Measurements from ENCODE around the gene SYT1.
"Not testable (repeated sequence)": the region's sequence is repeated elsewhere in the genome, so short reads cannot be mapped to it uniquely, and the experiment has no call there.

Gene SYT1

GRCh38 chr12:78977304-78977867 is 112.8 kb downstream of the SYT1 start:
- no peak for DNase-seq

DNA sequence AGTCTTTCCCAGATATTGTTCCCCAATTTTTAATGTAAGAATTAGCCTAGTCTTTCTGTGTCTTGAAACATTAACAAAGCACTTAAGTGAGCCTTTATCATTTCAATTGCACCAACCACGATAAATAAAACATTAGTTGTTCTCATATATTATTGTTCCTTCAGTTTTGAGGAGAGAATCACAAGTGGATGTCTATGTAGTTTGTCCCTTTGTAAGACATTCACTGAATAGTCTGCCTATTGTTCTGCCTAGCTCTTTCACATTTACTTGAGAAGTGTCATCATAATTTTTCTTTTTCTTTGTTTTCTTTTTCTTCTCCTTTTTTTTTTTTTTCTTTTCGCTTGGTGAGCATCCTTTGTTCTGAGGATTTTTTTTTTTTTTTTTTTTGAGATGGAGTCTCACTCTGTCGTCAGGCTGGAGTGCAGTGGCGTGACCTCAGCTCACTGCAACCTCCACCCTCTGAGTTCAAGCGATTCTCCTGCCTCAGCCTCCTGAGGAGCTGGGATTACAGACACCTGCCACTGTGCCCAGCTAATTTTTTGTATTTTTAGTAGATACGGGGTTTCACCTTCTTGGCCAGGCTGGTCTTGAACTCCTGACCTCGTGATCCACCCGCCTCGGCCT is 129.7 kb downstream of the SYT1 start:
- DNase-seq: no peak

- DNase-seq: no peak
These were observed 135.9 kb downstream of the SYT1 start for GRCh38 chr12:79000501-79000900.

DNA sequence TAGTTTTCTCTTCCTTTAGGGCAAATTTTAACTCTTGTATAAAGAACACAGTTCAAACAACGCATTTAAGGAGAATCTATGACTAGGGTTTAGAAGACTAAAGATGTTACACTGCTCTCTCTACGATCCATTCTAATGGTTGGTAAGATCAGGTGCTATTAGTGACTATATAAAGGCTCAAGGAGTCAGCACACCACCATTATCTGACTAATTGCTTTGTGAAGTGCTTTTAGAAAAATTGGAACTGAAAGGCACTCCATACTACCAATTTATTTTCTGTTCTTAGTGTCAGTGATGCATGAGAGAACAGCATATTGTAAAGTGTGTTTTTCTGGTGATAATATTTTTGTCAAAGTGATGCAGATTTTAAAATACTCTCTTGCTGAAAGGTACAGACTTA is 136.8 kb downstream of the SYT1 start:
- peak; percentile 75 for DNase-seq

DNA sequence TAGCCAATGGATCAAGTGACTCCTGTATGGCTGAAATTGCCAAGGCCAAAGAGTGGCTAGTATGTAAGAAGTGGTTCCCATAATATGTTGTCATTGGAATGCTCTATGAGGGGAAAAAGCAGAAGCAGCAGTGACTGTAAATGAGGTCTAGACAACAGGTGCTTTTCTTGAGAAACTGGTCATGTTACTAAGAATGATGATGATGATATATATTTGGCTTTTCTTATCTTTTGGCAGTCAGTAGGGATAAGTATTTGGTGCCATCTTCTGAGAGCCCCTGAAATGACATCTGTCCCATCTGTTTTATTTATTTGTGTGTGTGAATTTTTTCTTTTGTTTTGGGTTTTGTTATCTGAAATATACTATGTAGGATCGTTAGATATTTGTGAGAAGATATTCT is 141.7 kb downstream of the SYT1 start:
- DNase-seq: no peak

- no peak for DNase-seq
These were observed 144.0 kb downstream of the SYT1 start for GRCh38 chr12:79008591-79008990.

- DNase-seq: no peak
These were observed 148.1 kb downstream of the SYT1 start for GRCh38 chr12:79012636-79013035.

DNA sequence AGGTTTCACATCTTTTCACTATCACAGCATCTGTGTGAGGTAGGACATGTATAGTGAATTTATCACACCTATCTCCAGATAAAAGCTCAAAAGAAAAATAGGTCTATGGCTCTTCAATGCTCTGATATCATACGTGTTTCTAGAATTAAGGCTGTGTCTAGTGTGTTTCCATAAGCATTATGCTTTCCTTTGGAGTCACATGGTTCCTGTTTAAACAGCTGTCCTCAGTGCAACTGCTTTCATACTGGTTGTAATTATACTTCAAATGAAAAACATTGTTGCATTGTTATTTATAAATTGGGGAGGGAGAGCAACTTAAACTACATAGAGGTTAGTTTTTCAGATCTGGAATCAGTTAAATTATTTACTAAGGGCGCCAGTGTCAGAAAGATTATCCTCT is 151.6 kb downstream of the SYT1 start:
- peak; percentile 83 for DNase-seq

- DNase-seq: no peak
These were observed 155.1 kb downstream of the SYT1 start for GRCh38 chr12:79019672-79020071.

DNA sequence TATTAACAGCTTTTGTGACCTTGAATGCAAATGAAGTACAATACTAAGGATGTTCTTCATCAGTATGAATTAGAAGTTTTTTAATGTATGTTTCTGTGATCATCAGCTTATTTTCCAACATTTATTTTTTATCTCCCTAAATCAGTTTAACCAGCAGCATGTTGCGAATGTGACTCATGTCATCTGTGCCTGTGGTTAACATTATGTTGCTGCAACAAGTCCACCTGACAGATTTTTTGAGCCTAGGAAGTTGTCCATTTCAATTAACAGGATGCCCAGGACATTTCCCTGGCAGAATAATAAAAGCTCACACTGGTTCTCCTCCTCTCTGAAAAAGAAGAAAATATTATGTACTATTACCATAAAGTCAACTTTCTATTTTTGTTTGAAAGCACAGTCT is 155.5 kb downstream of the SYT1 start:
- DNase-seq: no peak

DNA sequence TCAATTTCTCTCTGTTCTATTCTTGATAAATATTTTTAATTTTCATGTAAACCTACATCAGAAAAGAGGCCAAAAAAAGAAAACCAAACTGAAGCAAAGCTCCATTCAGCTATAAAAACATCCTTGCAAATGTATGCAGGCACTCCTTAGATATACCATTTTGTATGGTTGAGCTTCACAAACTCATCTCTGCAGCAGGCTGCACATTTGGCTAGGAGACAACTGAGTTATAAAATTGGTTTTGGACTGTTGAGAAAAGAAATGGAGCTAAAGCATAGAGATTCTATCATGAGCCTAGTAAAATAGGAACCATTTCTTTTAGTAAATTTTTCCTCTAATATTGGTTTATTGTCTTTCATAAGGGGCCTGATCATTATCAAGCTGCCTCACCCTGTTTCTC is 156.4 kb downstream of the SYT1 start:
- no peak for DNase-seq

DNA sequence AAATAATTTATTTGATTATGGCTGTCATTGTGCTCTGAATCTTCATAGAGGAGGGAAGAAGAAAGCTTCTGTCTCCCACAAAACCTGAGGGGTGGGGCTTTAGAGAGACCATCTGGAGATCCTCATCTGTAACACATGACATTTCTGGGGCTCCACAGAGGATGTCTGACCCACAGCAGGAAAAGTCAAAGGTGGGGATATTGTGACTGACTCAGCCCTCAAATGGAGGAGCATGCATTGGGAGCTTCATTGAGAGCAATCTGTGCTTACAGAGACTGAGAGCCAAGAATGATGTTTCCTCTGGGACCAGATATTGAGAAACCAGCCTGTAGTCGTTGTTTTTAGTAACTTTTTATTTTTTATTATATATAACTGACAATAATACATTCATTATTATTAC is 158.7 kb downstream of the SYT1 start:
- DNase-seq: no peak

- no peak for DNase-seq
These were observed 159.2 kb downstream of the SYT1 start for GRCh38 chr12:79023784-79024183.

DNA sequence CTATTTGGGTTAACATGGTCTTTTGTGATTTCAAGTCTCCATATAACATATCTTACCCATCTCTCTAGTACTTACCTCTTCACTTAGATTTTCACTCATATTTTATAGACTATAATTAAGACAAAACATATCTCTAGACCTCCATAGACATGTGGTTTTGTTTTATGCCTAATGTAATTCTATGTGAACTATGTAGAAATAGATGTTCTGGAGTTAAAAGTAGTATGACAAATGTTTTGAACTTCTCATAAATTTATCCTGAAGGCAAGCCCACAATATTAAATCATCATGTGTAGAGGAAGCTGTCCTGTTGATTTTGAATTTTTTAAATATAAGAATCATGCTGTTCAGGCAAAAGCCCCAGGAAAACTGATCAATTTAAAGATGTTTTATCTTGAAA is 169.2 kb downstream of the SYT1 start:
- no peak for DNase-seq

- not testable (repeated sequence) for DNase-seq
These were observed 180.2 kb downstream of the SYT1 start for GRCh38 chr12:79044748-79045147.

- not testable (repeated sequence) for DNase-seq
These were observed 180.7 kb downstream of the SYT1 start for GRCh38 chr12:79045149-79045703.

DNA sequence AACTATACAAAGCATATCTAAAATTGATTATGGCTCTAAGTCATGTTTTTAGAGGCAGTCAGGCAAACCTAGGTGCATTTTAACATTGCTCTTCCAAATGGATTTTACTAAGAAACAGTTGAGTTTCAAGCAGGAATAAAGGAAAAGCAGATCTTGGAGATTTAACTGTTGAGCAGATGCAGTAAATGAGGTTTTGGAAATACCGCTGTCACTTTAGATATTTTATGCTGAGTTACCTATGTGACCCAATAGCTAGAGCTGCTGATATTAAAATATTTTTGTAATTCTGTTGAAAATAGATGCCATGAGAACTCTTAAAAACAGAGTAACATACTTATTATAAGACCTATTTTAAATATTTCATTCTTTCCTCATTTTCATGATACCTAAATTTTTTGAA is 181.4 kb downstream of the SYT1 start:
- no peak for DNase-seq

DNA sequence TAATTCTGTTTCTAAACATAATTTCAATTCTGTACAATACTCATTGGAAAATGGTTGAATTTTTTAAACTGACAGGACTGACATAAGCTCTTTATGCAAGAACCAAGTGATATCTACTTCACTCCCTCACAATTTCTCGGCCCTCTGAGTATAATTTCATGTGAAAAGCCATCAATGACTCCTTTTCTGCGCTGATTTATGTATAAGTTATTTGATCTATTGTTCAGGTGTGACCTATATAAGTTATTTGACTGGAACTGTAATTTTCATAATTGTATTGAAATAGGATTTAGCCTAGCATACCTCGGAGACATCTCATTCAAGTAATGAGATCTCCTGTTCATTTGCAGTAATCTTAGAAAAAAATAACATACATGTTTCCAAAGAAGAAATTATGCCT is 184.4 kb downstream of the SYT1 start:
- DNase-seq: no peak

DNA sequence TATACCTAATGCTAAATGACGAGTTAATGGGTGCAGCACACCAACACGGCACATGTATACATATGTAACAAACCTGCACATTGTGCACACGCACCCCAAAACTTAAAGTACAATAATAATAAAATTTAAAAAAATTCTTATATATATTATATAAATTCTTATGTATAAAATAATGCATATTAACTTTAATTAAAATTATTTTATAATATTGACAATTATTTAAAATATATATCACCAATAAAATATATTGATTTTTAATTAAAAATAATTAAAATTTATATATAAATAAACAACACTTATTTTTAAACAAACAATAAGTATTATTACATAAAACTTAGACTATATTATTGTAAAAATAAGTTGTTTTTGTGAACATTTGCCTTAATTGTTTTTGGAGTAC is 188.8 kb downstream of the SYT1 start:
- no peak for DNase-seq

- no peak for DNase-seq
These were observed 191.5 kb downstream of the SYT1 start for GRCh38 chr12:79055926-79056674.

DNA sequence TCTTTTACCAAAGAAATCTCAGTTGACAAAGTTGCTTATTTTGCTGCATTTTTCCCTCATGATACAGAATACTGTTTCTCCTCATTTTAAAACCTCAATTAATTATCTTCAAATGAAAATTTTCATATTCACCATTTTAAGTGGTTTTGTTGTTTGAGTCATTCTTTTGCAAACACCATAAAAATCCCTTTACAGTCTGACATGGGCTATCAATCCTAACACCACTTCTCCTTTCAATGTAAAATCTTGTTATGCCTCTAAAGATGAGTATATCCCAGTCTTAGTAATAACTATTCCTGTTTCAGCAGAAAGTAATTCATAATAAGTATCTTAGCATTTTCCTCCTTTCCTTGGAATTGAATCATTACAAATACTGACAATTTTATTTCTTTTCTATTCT is 192.2 kb downstream of the SYT1 start:
- no peak for DNase-seq

DNA sequence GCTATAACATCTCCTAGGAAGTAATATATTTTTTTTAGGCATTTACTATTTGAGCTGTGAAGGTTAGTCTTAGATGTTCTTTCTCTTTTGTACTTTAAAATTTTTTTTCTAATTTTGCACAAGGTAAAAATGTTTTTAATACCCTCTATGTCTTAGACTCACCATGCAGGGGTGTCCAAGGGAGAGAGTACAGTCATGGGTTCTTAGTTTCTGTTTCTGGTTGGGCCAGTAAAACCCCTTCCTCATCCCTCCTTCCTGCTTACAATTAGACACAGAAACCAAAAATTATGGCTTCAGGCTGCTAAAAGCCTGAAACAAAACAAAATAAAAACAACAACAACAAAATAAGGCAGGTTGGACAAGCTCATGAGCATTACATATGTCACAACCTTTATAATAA is 193.0 kb downstream of the SYT1 start:
- DNase-seq: no peak

- no peak for DNase-seq
These were observed 193.8 kb downstream of the SYT1 start for GRCh38 chr12:79058342-79058741.

DNA sequence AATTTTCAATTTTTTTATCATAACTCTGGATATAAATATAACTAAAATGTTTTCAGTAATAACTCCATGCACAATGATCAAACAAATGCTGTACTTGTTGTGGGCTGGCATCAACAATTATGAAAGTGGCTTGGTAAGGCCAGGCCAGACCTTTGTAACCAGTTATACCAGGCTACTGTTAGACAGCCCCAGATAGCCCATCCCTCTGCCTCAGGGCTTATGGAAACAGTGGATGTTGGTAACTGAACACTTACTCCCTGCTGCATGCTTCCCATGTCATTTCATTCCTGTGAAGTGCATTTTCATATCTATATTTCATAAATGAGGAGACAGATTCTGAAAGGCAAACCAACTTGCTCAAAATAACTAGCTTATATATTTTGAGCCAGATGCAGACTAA is 195.0 kb downstream of the SYT1 start:
- DNase-seq: no peak
